NCI-H146 (cell line): ENCODE results near the gene OR8K1.

Experiments used
- DNase-seq: peaks from one replicate; lab custom pipeline; 2025; lab: John Stamatoyannopoulos, UW

OR8K1 gene

DNA sequence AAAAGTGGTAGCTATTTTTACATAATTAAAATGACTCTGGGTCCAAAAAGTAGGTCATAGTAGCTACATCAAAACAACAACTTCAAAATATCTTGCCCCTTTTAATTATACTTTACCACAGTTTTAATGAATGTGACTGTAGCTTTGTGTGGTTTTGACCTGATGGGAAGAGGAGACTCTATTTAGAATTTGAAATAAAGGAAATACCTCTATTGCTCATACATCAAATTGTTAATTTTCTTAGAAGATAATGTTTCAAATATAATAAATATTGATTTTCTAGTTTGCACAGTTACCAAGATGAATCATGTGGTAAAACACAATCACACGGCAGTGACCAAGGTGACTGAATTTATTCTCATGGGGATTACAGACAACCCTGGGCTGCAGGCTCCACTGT lies at the start of gene OR8K1:
Gene OR8K1 (plus strand): TSS at position 301 of the 400 bp plus-strand sequence. CDS start 0 bp downstream, at position 301.
- no peak for DNase-seq

DNA sequence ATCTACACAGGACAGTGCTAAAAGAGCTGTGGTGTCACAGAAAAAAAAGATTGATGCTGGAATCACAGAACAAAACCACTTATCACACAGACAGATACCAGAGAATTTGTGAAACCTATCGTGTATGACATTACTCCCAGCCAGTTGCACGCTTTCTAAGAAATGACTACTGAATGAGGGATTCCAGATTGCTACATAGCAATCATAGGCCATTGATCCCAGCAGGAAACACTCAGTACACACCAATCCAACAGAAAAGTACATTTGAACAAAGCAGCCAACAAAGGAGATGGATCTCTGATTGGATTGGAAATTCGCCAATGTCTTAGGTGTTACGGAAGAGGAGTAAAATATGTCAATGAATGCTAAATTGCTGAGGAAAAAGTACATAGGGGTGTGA lies 48.9 kb upstream of the OR8K1 start:
- no peak for DNase-seq

DNA sequence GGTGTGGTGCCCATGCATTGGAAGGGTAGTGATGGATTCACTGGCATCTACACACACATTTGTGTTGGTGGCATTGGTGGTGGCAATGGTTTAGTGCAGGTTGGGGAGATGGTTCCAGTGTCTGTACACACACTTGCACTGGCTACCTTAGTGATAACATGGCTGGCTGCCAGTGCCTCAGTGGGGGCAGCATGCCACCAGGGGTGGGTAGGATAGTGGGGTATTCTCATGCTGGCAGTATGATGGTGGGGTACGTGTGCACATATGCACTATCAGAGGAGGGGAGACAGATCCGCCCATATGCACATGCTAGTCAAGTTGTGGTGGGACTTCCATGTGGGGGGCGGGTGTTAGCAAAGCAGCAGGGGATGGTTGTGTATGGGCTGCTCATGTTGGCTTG lies 38.0 kb upstream of the OR8K1 start:
- no peak for DNase-seq

DNA sequence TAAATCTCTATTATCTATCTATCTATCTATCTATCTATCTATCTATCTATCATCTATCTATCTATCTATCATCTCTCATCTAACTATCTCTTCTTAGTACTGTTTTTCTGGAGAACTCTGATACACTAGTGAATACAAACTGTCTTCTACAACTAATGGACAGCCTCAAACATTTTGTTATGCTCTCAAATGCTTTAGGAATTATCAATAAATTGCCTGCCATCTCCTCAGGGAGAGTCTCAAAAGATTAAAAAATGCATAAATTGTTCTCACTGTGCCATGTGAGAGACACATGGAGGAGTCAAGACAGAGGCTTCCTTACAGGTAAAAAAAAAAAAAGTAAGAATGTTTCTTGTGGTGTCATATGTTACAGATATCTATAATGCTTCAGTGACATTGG lies 31.0 kb upstream of the OR8K1 start, which contains the start of gene OR8K3:
Gene OR8K3 (plus strand): TSS at position 301 of the 400 bp plus-strand sequence. CDS start 3,163 bp downstream, outside the sequence.
- no peak for DNase-seq

DNA sequence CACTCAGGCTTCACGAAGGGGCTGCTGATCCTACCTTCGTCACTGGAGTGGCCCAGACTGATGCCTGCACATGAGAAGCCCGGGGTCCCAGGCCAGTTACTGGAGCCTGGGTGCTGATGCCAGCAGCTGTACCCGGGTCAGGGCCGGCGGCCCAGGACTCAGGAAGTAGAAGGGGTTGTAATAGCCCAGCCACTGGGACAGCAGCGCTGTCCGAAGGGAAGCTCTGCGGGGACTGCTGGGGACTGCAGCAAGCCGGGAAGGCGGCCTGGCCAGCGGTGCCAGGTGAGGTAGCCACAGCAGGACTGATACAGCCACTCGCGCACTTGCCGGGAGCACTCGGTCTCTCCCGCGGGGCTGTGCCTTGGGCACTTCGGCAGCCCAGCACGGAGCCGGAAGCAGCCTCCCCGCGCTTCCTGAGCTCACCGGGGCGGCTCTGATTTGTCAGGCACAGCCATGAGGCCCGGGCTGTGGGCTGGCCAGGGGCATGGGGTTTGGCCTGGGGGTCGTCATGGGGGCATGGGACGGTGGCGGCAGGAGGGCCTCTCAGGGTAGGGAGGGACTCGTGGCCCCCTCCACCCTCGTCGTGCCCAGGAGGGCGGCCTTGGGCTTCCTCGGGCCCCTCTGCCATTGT lies 13.9 kb upstream of the OR8K1 start:
- peak; percentile 13 for DNase-seq

DNA sequence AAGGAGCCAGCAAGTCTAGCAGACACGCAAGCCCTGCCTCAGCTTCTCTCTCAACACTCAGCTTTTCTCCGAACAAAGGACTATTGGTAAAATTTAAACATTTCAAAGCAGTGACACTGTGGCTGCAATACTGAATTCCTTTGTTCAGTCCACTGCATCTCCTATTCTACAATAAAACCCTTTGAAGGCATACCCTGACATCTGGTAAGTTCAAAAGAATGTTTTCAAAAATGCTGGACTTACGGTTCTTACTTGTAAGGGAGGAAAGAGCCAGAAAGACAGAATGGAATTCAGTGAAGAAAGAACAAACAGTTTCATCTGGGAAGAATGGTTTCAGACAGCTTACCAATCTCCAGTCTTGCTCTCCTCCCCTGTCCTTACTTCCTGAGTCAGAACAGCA lies 12.7 kb upstream of the OR8K1 start:
- DNase-seq = no peak

DNA sequence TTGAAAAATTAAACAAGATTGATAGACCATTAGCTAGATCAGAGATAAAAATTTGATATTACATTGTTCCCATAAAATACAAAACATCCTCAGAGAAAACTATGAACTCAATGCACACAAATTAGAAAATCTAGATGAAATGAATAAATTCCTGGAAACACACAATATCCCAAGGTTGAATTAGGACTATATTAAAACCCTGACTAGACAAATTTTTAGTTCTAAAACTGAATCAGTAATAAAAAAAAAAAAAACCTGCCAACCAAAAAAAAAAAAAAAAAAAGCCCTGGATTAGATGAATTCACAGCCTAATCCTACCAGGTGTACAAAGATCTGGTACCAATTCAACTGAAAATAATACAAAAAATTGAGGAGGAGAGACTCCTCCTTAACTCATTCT lies 5.5 kb upstream of the OR8K1 start:
- no peak for DNase-seq

DNA sequence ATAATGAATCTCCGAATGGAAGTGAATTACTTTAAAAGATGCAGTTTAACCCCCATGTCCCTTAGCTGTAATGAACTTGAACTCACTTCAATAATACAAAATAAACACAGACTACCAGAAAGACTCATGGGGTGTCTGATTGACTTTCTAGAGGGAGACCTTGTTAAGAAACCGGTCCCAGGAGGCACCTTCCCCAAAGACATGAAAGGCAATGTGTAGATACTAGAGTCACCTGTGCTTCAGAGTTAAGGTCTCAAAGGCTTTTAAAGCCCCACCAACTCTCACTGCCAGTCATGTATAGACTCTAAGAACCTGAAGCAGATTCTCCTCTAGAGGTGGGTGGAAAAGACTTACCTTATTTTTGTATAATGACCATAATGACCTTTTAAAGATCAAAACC lies 8.2 kb downstream of the OR8K1 start, which contains the start of gene OR8J1:
Gene OR8J1 (plus strand): TSS at position 301 of the 400 bp plus-strand sequence. CDS start 5,956 bp downstream, outside the sequence.
- no peak for DNase-seq

DNA sequence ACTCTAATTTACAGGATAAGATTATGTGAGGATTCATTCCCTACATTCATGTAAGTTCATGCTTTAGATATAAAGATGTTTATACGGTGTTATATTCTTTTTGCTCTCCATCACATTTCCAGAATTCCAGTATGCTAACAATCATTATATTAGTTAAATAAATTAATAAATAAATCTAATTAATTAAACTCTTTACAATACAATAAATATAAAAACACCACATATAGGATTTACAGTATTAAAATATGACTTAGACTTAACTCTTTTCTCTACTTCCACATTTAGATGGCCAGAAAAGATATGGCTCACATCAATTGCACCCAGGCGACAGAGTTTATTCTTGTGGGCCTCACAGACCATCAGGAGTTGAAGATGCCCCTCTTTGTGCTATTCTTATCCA lies 29.5 kb downstream of the OR8K1 start, which contains the start of gene OR8U1:
Gene OR8U1 (plus strand): TSS at position 301 of the 400 bp plus-strand sequence. CDS start 0 bp downstream, at position 301.
- DNase-seq = no peak

DNA sequence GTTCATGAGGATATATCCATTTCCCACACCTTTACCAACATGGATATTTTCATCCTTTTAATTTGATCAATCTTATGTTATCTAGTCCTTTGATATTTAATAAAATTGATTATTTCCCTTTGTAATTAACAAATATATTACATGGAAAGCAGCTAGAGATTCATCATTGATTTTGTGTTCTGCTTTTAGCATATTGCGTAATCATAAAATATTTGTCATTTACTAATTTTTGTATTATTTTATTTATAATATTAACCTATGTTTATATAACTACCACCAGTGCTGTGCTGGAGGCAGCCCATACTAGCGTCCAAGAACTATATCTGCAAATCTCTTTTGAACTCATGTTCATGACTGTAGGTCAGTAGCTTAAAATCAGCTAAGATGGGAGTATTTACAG lies 34.3 kb downstream of the OR8K1 start:
- no peak for DNase-seq

DNA sequence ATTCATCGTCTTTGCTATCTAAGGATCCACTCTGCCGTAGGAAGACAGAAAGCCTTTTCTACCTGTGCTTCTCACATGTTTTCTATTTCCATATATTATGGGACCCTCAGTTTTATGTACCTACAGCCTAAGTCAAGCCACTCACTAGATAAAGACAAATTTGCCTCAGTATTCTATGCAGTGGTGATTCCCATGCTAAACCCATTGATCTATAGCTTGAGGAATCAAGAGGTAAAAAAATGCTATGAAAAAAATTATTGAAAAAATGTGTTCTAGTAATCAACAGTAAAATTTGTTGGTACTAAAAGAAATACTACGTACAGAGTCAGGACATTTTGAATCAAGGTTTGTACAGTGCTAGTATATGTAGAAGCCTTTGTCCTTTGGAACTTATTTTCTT lies 48.5 kb downstream of the OR8K1 start:
- DNase-seq = no peak

DNA sequence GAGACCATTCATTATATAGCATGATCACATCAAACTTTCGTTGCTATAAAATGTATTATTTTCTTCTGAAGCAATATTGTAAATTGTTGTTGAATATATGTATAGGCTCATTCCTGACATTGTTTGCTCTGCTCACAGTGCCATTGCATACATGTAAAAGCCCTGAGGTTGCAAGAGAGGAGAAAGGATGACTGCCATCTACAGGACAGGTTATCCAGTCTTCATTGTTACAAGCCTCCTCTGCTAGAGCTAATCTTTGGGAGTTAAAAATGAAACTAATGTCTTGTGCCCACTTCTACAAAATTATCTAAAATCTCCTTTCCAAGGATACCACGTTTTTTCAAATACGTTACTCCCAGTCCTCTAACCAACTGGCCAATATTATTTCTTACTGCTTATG lies 50.2 kb downstream of the OR8K1 start:
- no peak for DNase-seq
